IPS-18c (cell line): ENCODE results near the gene SULT6B1.
"Not testable (repeated sequence)": the region's sequence is repeated elsewhere in the genome, so short reads cannot be mapped to it uniquely, and the experiment has no call there.

ENCODE experiments used
- H3K4me3 ChIP-seq: 2 replicates; pipeline ENCODE4 v1.7.0; 2013; ENCODE audit warnings: low read depth, mild to moderate bottlenecking, low read length, moderate library complexity; ENCODE audit not compliant: insufficient read depth
- H3K9me3 ChIP-seq: one replicate; pipeline ENCODE4 v1.6.1; 2013; ENCODE audit warnings: mild to moderate bottlenecking, low read length, moderate library complexity; ENCODE audit not compliant: control insufficient read depth, insufficient read depth

The SULT6B1 gene, protein sequence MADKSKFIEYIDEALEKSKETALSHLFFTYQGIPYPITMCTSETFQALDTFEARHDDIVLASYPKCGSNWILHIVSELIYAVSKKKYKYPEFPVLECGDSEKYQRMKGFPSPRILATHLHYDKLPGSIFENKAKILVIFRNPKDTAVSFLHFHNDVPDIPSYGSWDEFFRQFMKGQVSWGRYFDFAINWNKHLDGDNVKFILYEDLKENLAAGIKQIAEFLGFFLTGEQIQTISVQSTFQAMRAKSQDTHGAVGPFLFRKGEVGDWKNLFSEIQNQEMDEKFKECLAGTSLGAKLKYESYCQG

DNA sequence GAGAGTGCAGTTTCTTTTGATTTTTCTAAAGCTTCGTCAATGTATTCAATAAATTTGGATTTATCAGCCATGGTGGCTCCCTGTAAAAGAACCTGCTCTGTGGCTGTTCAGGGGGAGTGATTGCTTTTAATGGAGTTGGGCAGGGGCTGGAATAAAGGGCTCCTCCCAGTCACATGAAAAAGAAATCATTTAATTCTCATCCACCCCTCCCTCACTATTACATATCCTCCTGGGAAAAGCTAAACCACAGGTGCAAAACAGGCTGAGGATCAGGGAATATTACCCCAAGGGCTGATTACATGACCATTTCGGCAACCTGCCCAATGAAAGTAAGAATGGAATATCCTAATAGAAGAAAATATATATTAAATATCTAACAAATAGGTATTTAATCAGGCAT is at the start of gene SULT6B1:
Gene SULT6B1, minus strand, starts transcription at position 101 of the 400 bp plus-strand sequence. Its CDS starts 30 bp downstream, at position 71.
- H3K4me3 ChIP-seq = no peak within 1 kb of the TSS
- H3K9me3 ChIP-seq = no peaks in the 10 kb centered on the region

- peak overlapping the region; percentile 94 for H3K4me3 ChIP-seq
- H3K9me3 ChIP-seq = no peaks in the 10 kb centered on the region
These were observed 43.9 kb upstream of the SULT6B1 start for GRCh38 chr2:37232131-37232933.

- Histone ChIP-seq H3K9me3 (no peaks in the 10 kb centered on the region), H3K4me3 (peak within 1 kb of the TSS; percentile 94)
These were observed 43.0 kb upstream of the SULT6B1 start, which contains the start of the genes CEBPZ and NDUFAF7 for GRCh38 chr2:37231241-37232130. Gene CEBPZ (minus strand): TSS chr2:37231596. CDS start chr2:37231567, 29 bp downstream. Gene NDUFAF7 (plus strand): TSS chr2:37231658. CDS start chr2:37231706, 48 bp downstream.

GRCh38 chr2:37230581-37230980 is 42.1 kb upstream of the SULT6B1 start:
- peak overlapping the region; percentile 94 for H3K4me3 ChIP-seq
- no peaks in the 10 kb centered on the region for H3K9me3 ChIP-seq

GRCh38 chr2:37228788-37229187 is 40.3 kb upstream of the SULT6B1 start:
- Histone ChIP-seq H3K4me3 (no peak overlapping the region), H3K9me3 (no peaks in the 10 kb centered on the region)

GRCh38 chr2:37226863-37227262 is 38.4 kb upstream of the SULT6B1 start:
- Histone ChIP-seq H3K4me3 (no peak overlapping the region; the same call in 1 of the 2 replicates), H3K9me3 (no peaks in the 10 kb centered on the region)

- H3K4me3 ChIP-seq = peak overlapping the region; percentile 25; the same call in 1 of the 2 replicates
- not testable (repeated sequence) for H3K9me3 ChIP-seq
These were observed 36.7 kb upstream of the SULT6B1 start for GRCh38 chr2:37225129-37225528.

DNA sequence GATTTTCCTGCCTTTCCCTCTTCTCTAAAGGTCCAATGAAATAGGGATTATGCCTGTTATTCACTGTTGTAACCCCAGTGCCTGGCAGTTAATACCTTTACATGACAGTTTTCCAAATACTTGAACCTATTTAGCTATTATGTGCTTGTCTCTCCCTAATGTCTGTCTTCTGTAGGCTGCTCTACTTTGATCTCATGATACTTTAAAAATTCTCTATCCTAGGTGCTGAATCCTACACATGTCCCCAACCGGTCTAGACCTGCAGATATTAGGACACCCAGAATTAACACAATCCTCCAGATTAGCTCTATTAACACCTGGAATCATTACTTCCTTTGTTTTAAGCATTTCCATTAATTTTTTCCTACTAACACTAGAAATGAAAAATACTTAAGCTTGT is 35.6 kb upstream of the SULT6B1 start:
- Histone ChIP-seq H3K9me3 (no peaks in the 10 kb centered on the region), H3K4me3 (no peak overlapping the region)

GRCh38 chr2:37223131-37223530 is 34.7 kb upstream of the SULT6B1 start:
- H3K9me3 ChIP-seq = no peaks in the 10 kb centered on the region
- H3K4me3 ChIP-seq = no peak overlapping the region

DNA sequence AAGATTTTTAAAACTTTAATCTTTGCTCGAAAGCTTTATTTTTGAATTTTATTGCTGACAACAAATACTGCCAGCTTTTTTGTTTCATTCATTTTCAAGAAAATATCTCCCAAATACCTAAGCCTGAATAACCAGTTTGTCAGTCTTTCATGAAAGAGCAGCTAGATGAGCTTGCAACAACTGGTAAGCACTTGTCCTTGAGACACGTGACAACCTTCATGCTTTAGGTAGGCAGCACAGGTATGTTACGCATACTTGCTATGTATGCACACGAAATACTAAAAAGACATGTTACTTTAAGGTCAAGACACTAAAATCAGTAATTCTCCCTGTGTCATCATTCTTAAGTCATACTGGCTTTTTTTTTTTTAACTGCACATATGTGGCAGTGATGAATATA is 30.6 kb upstream of the SULT6B1 start:
- Histone ChIP-seq H3K9me3 (no peaks in the 10 kb centered on the region), H3K4me3 (no peak overlapping the region)

DNA sequence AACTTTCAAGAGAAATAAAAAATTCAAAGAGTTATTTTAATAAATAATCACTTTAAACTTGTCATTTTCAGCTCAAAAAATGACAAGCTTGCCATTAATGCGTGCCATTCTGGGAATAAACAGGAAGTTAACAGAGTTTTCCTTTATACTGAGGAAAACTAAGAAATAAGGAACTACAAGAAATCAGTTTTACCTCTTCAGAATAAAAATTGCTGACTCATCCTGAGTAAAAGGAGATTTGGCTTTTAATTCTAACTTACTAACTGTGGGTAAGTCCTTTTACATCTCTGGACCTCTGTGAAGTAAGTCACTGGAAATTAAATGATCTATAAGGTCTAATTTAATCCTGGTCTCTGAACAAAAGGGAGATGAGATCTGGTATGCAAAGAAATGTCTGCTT is 26.8 kb upstream of the SULT6B1 start:
- H3K9me3 ChIP-seq = no peaks in the 10 kb centered on the region
- H3K4me3 ChIP-seq = no peak overlapping the region

DNA sequence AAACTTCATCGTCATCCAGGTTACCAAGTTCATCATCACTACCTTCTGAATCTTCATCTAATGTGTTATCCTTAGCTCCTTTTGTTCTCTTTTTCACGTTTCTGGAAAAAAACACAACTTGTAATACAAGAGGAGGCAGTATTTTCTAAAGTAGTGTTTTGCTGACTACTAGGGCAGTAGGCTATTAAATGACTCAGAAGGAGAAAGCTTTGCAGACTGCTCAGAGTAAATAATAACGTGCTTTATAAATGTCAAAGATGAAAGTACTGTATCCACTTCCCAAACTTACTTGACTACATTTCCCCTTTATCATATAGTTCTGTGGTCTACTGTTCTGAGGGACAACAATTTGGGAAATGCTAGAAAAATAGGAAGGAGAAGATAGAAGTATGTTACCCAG is 23.5 kb upstream of the SULT6B1 start:
- H3K9me3 ChIP-seq = no peaks in the 10 kb centered on the region
- H3K4me3 ChIP-seq = no peak overlapping the region

- H3K9me3 ChIP-seq = no peaks in the 10 kb centered on the region
These were observed 22.7 kb upstream of the SULT6B1 start for GRCh38 chr2:37211212-37211611.

DNA sequence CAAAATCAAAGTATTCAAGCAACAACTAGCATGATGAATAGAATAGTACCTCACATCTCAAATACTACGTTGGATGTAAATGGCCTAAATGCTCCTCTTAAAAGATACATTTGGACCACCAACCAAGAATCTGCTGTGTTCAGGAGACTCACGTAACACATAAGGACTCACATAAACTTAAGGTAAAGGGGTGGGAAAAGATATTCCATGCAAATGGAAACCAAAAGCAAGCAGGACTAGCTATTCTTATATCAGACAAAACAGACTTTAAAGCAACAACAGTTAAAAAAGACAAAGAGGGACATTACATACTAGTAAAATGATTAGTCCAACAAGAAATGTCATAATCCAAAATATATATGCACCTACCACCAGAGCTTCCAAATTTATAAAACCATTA is 18.3 kb upstream of the SULT6B1 start:
- H3K9me3 ChIP-seq, H3K4me3 ChIP-seq: not testable (repeated sequence)

More at GRCh38 chr2:37211212-37211611, 22.7 kb upstream of the SULT6B1 start:
- H3K4me3 ChIP-seq = no peak overlapping the region

GRCh38 chr2:37205689-37206341 is 17.3 kb upstream of the SULT6B1 start:
- H3K9me3 ChIP-seq = no peaks in the 10 kb centered on the region
- H3K4me3 ChIP-seq = no peak overlapping the region

GRCh38 chr2:37205071-37205661 is 16.7 kb upstream of the SULT6B1 start:
- not testable (repeated sequence) for H3K4me3 ChIP-seq

More at GRCh38 chr2:37205071-37205661, 16.7 kb upstream of the SULT6B1 start:
- not testable (repeated sequence) for H3K9me3 ChIP-seq
